Measurements from ENCODE around the gene PDE7B. TPM values are rescaled to one million over a fixed set of nuclear protein-coding genes. Genes with fewer than 3 reads are reported as not detected.

Gene PDE7B
- polyA plus RNA-seq, 1 of the 3 experiments (the other 2 are of a cell fraction), result 1.9 TPM

GRCh38 chr6:135941275-135942025 lies 89.9 kb downstream of the PDE7B start:
- H3K4me3 ChIP-seq (ENCODE audit: low read depth in 2 of 2, low read length in 1 of 2), result no peak overlapping the region
- no peaks in the 10 kb centered on the region for H3K9me2 ChIP-seq
- 98% methylated on average over 1 of the region's 1 CpG for WGBS (ENCODE audit: low lambda C conversion rate)
- no peak for DNase-seq
- no peaks in the 10 kb centered on the region for H3K9me3 ChIP-seq
- H2AFZ ChIP-seq (ENCODE audit: low read depth), result no peak overlapping the region
- peaks cover 3 to 24% of the 10 kb centered on the region in 2 experiments; a peak in 3 of 4 replicates for H3K4me1 ChIP-seq (ENCODE audit: control insufficient read depth in 1 of 2, insufficient read depth in 2 of 2, low read depth in 1 of 2, low read length in 1 of 2)
- ChIA-PET CTCF (interaction anchor here (0.6 to 1.3 kb wide), 2 partner anchors 90 to 1342 kb away, joined by 3 to 4 read pairs; partner anchors contain the start of gene PDE7B), POLR2A (no interaction called here)
- H3K79me2 ChIP-seq (ENCODE audit: insufficient read depth), result no peaks in the 10 kb centered on the region; the same call in 1 of the 2 replicates
- no peaks in the 10 kb centered on the region for H3K36me3 ChIP-seq (replicated peaks in 1 of 2; ENCODE audit: control insufficient read depth in 1 of 2, insufficient read depth in 2 of 2, low read length in 1 of 2)
- H3K4me2 ChIP-seq, result no peak overlapping the region
- H3K9ac ChIP-seq, result no peak overlapping the region
- H4K20me1 ChIP-seq (ENCODE audit: insufficient read depth), result no peaks in the 10 kb centered on the region
- no peak overlapping the region for H3K27ac ChIP-seq (ENCODE audit: low read depth in 2 of 2, low read length in 1 of 2)
- H3F3A ChIP-seq (replicated peaks; ENCODE audit: insufficient read depth), result peaks cover 16% of the 10 kb centered on the region
- no peak for TF ChIP-seq EZH2phosphoT487 (IDR thresholded peaks at IDR 0.05; ENCODE audit: borderline replicate concordance, low read depth)
- no peak for TF ChIP-seq MXI1 (IDR thresholded peaks at IDR 0.05; ENCODE audit: low read depth, low read length)
- no peak for TF ChIP-seq IRF3 (IDR thresholded peaks at IDR 0.05; ENCODE audit: low read depth, low read length)
- no peaks in the 10 kb centered on the region for H3K27me3 ChIP-seq (ENCODE audit: insufficient read depth)

- Histone ChIP-seq H3K9ac (no peak overlapping the region), H3K9me3 (no peaks in the 10 kb centered on the region), H3K79me2 (ENCODE audit: insufficient read depth) (no peaks in the 10 kb centered on the region), H3K9me2 (no peaks in the 10 kb centered on the region), H3K27ac (ENCODE audit: low read depth in 2 of 2, low read length in 1 of 2) (no peak overlapping the region), H3K27me3 (ENCODE audit: insufficient read depth) (no peaks in the 10 kb centered on the region), H3F3A (replicated peaks; ENCODE audit: insufficient read depth) (no peaks in the 10 kb centered on the region), H3K4me1 (ENCODE audit: control insufficient read depth in 1 of 2, insufficient read depth in 2 of 2, low read depth in 1 of 2, low read length in 1 of 2) (peaks cover 0 to 15% of the 10 kb centered on the region in 2 experiments; a peak in 2 of 4 replicates), H3K4me2 (no peak overlapping the region), H3K36me3 (replicated peaks in 1 of 2; ENCODE audit: control insufficient read depth in 1 of 2, insufficient read depth in 2 of 2, low read length in 1 of 2) (no peaks in the 10 kb centered on the region), H2AFZ (ENCODE audit: low read depth) (no peak overlapping the region), H3K4me3 (ENCODE audit: low read depth in 2 of 2, low read length in 1 of 2) (no peak overlapping the region), H4K20me1 (ENCODE audit: insufficient read depth) (no peaks in the 10 kb centered on the region)
- CTCF ChIA-PET, result interaction anchor here (1.6 kb wide), 1 partner anchor 33 kb away, joined by 3 read pairs; no protein-coding TSS in a partner anchor
- TF ChIP-seq NRF1 (IDR thresholded peaks at IDR 0.05; ENCODE audit: low read depth, low read length) (no peak), PBX3 (IDR thresholded peaks at IDR 0.05) (no peak), USF1 (IDR thresholded peaks at IDR 0.05; ENCODE audit: borderline replicate concordance, low read depth) (no peak), NFIC (IDR thresholded peaks at IDR 0.05; ENCODE audit: borderline replicate concordance) (no peak), GATA2 (CRISPR knock-in tag; IDR thresholded peaks at IDR 0.05) (no peak), SIN3A (IDR thresholded peaks at IDR 0.05; ENCODE audit: borderline replicate concordance, low read depth, low read length) (no peak), TEAD4 (IDR thresholded peaks at IDR 0.05; ENCODE audit: borderline replicate concordance, insufficient read depth) (no peak), FOSL2 (IDR thresholded peaks at IDR 0.05; ENCODE audit: borderline replicate concordance, low read depth) (no peak), FOXJ3 (CRISPR knock-in tag; IDR thresholded peaks at IDR 0.05) (no peak), EP300 (IDR thresholded peaks at IDR 0.05; ENCODE audit: borderline replicate concordance in 1 of 2, low read depth in 1 of 2, low read length in 1 of 2) (no peak), POLR2AphosphoS5 (IDR thresholded peaks at IDR 0.05; ENCODE audit: low read depth, low read length) (no peak), CHD2 (IDR thresholded peaks at IDR 0.05; ENCODE audit: low read length, partially characterized antibody) (no peak), RFX5 (IDR thresholded peaks at IDR 0.05; ENCODE audit: low read length) (no peak), RXRA (IDR thresholded peaks at IDR 0.05; ENCODE audit: borderline replicate concordance, low read depth) (no peak), ELF1 (IDR thresholded peaks at IDR 0.05) (no peak), CTCF (IDR thresholded peaks at IDR 0.05) (no peak), MAX (IDR thresholded peaks at IDR 0.05; ENCODE audit: low read depth) (no peak), RAD21 (IDR thresholded peaks at IDR 0.05; ENCODE audit: low read length) (no peak), IRF3 (IDR thresholded peaks at IDR 0.05; ENCODE audit: low read depth, low read length) (no peak)
- DNase-seq, result no peak
- POLR2A ChIA-PET, result no interaction called here
- 98% methylated on average over 5 of the region's 6 CpGs for WGBS (ENCODE audit: low lambda C conversion rate)
Observed at GRCh38 chr6:135944120-135944519, 92.6 kb downstream of the PDE7B start.

All from SK-N-SH (cell line).